HK-2 (cell line): Measurements from ENCODE around the gene FSTL5.

Experiments used
- DNase-seq: peaks from one replicate; pipeline ENCODE4 v3.0.0-alpha.2; 2018; ENCODE audit not compliant: unreplicated experiment

FSTL5 gene

GRCh38 chr4:161581262-161582230 lies 582.3 kb downstream of the FSTL5 start:
- no peak for DNase-seq

DNA sequence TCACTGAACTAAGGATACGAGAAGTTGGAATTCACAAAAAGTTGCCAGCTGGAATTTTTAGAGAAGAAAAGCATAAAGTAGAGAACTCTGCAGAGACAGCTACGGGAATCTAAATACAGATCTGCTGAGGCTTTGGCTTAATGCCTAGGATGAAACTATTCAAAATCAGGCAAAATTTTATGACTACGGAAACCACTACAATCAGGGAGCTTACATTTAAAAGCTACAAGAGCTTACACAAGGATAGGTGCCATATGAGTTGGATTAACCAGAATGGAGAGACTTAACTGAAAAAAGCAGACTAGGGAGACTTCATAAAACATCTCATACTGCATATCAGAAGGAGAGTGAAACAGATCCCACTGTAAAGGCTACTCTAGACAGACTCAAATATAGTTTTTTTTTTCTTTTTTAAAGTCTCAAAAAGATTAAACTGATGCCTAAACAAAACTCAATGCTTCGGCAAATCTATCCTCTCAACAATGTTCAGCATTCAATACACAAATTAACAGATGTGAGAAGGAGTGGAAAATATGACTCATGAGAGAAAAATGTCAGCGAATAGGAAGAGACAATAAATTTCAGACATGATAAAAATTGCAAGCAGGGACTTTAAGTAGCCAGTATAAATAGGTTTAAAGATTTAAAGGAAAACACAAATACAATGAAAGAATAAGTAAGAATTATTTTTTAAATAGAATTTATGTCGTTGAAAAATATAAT lies 586.1 kb downstream of the FSTL5 start:
- no peak for DNase-seq

DNA sequence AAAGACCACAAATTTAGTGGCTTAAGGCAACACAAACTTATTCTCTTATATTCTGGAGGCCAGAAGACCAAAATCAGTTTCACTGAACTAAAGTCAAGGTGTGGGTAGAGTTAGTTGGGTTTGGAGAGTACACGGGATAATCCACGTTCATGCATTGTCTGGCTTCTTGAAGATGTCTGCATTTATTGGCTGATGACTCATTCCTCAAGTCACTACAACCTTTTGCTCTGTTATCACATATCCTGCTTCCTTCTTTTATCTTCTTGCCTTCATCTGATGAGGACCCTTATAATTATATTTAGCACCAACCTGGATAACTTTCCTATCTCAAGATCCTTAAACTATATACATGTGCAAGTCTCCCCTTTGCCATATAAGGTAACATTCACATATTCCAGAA lies 590.0 kb downstream of the FSTL5 start:
- no peak for DNase-seq

DNA sequence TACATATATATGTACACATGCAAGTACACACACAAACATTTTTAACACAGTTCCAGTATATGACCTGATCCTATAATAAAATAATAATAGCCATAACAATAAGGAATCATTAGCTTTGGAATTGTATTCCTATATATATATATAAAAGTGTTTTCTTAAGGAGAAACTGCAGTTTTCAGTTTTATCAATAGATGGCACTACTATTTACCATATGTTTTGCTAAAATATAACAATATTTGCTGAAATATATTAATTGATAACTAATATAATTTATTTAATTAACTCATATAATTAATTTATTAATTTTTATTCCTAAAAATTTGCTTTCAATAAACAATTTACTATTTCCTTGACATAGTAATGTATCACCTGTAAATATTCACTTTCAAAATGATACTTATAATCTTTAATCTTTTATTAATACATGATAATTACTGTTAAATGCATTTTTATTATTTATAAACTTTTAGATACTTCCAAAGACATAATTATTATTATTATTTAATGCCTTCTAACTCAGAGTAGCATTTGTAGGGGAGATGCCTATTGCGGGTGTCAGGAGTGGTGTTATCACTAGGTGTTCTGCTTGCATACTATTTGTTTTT lies 599.5 kb downstream of the FSTL5 start:
- DNase-seq = no peak

DNA sequence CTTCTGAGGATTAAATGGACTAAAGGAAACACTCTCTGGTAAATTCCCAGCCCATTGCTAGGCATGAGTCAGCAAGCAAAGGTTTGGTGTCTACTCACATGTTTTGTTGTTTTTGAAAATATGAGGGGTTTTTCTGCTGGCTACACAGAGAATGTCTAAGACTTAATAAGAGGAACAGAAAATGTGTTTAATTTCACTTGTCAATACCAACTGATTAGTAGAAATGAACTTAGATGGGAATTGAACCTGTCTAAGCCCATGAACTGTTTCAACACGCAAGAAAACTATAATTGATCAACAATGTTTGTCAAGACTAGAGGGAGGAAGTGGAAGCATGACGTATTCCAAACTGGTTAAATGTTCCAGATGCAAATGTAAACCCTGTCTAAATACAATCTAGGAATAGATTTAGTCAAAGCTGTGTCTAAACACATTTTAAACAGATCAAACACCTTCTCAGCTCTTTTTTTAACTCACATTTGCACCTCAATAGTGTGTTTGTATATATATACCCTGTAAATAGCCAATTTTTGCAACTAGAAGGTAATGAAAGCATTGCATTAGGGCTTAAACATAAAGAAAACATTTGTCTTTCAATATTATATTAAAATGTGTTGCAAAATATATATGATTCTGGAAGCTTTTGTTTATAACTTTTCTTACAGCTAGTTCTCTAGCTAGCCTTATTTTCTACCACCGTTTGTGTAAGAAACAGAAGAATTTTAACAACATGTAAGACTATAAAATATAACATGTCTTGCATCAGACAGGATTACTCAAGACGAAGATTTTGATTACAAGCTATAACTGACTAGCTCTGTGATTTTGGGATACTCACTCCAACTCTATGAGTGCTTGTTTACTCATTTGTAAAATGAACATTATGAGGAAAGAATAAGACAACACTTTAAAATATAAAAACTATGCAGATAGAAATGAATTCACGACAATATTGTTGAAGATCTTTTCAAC lies 607.8 kb downstream of the FSTL5 start:
- no peak for DNase-seq

DNA sequence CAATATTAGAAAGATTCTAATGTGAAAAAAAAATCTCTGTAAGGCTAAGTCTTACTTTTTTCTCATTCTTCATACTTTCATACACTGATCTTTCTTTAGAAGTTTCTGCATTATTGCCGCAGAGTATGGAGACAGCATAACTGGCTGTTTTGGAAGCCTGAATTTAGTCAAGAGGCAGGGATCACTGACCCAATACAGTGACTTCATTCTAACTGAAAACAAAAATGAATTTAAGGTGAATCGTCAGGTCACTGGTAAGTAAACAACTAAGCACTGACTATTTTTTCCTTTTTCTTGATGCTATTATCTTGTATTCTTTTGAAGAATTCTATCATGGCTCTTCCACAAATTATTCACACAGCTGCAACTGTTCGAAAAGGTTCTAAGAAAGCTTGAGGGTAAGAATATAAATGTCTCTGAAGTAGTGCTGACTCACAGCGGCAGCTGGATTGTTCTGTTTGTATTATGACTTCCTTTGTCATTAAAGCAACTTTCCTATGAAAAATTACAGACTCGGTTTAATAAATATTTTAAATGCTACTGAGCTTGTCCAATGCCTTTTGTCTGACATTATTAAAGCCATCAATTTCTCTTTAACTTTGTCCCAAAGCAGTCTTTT lies 609.3 kb downstream of the FSTL5 start:
- DNase-seq = no peak

DNA sequence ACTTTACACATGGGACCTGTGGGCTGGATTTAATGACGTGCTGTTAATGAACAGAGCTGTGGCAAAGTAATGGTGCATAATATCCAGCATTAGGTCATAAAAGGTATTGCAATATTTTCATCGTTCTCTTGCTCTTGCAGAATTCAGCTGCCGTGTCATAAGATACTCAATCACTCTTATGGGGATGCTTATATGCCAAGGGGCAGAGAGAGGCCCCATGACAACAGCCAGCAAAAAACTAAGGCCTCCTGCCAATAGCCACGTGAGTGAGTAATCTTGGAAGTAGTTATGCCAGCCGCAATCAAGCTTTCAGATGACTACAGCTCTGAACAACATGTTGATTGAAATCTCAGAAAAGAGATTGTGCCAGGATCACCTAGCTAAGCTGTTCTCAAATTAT lies 616.9 kb downstream of the FSTL5 start:
- DNase-seq = no peak

- no peak for DNase-seq
These were observed 623.5 kb downstream of the FSTL5 start for GRCh38 chr4:161540265-161540664.

DNA sequence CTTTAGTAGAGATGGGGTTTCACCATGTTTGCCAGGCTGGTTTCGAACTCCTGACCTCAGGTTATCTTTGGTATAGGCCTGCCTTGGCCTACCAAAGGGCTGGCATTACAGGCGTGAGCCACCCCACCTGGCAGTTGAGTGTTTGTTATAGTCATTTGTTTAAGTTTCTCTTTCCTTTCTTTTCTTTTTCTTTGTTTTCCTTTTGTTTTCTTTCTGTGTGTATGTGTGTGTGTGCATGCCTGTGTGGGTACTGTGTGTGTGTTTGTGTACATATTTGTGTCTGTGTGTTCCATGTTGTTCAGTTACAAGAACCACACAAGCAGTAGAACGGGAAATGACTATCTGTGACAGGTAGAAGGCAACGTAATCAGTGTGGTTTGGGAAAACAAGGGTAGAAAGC lies 624.9 kb downstream of the FSTL5 start:
- DNase-seq = no peak

DNA sequence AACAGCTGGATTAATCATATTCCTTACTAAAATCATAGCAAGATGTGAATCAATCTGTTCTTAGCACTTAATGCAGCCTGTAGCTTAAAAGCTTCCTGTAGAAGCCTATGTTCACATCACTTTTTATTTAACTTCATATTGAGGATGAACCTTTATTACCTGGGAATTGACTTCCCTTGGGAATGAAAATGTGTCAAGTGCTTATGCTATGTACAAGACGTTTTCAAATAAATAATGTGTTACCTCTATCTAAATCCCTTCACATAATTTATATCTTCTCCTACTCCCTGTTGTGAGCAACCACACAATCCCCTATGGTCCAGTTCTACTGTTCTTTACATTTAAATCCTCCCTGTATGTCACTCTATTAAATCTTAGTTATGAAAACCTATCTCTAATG lies 633.1 kb downstream of the FSTL5 start:
- DNase-seq = no peak

DNA sequence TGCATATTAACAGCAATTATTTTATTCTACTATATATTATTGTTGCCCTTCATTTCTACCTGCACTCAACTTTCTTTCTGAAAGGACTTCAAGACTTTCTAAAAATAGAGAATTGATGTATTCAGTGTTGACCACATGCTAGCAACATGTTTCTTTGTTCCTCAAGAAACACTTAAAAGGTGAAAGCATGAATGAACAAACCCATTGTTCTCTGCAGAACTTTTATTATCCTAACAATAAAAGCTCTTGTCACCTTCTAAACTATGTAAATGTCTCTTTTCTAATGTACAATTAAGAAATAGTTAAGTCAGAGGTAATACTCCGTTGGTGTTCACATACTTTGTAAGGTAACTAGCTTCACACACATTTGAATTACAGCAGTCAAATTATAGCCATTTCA lies 638.7 kb downstream of the FSTL5 start:
- DNase-seq = no peak

DNA sequence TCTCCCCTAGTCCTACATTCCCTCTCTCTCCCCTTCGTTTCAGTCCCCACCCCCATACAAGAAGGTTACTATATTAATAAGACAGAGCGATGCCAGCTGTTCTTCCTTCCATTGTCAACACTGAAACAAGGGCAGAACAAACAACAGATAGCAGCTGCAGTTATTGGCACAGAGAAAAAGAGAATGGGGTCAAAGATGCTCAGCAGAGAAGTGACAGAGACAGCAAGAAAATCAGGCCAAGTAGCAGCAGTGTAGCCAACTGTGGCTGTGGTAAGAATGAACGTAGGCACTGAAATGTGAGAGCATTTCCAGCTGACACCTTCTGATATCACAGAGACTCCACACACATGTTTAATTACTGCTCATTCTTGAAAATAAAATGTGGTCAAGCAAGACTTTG lies 641.8 kb downstream of the FSTL5 start:
- DNase-seq = no peak

GRCh38 chr4:161519611-161520010 lies 644.2 kb downstream of the FSTL5 start:
- DNase-seq = no peak

GRCh38 chr4:161517941-161518340 lies 645.9 kb downstream of the FSTL5 start:
- DNase-seq = no peak

DNA sequence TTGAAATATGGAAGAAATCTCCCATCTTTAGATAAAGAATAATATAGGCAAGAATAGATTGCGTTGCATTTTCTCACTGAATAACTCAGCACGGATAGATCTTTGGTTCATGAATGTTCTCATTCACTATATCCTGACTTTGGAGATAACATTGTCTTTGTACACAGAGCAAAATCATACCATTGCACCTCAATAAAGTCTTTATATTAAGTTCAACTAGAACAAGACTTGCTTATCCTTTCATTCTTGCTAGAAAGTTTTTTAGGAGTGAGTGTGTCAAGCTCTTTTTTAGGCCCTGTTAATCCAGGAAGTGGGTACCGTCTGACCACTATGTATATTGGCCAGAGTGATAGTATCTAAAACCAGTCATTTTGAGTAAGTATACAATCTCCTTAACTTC lies 658.7 kb downstream of the FSTL5 start:
- DNase-seq = no peak

DNA sequence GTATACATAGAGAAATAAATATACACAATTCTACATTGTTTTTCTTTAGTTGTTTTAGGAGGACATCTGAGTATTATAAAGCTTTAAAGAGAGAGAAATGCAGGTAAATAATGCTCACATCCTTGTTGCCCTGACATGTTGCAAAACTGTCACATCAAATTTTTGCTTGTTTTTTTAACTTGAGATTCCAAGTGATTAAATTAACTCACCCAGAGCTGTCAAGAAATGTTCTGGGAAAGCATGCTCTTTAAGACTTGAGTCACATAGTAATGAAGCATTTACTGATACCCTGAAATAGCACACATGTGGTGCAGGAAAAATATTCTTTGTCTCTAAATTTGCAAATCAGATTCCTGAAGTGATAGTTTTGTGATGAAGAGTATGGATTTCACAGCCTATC lies 665.6 kb downstream of the FSTL5 start:
- no peak for DNase-seq

DNA sequence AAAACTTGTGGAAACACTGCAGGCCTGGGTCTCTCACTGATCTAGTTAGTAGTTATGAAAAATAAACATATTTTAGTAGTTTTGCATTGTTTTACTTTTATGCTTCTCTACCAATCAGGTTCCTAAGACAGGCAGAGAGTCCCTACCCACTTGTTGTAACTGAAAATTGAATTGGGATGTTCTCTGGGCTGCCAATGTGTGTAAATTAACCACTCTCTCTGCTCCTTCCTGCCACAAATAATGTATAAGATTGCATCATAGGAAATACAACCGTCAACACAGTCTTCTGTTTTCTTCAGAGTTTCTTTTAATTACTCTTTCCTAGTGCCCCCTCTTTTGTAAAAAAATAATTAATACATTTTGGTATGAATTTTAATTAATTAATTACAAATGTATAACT lies 677.3 kb downstream of the FSTL5 start:
- DNase-seq = no peak

DNA sequence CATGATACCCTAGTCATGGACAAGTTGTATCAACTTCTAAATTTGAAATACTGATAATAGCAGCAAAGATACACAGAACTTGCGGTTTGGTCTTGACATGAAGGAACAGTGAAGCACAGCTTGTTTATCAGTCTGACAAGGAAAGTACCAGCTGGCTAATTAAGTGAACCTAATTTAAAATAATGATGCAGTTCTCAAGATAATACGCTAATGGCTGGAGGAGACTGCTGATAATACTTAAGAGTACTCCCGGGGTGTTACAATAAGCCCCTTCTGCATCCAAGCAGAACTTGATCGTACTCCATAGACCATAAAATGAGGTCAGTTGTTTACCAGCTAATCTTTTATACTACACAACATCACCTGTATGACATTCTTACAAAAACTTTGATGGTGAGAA lies 697.5 kb downstream of the FSTL5 start:
- no peak for DNase-seq

GRCh38 chr4:161463436-161463835 lies 700.4 kb downstream of the FSTL5 start:
- DNase-seq = no peak

GRCh38 chr4:161457906-161458305 lies 705.9 kb downstream of the FSTL5 start:
- no peak for DNase-seq

DNA sequence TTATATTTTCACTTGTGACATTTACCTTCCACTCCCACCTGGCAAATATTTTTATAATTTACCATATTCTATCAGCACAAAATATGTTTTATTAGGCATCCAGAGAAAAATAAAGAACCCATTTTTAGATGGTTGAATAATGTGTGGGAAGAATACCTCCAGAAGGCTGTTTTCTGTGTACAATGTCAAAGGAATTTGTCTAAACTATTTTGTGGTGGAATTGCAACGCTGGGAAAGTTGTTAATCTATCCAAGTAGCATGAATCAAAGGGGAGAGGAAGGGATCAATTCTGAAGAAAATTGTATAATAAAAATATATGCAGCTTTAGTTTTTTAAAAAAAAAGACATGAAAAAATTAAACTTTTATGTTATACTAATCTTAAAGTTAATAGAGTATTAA lies 706.5 kb downstream of the FSTL5 start:
- no peak for DNase-seq
